Measurements from ENCODE around the gene CFAP157. TPM values are rescaled to one million over a fixed set of nuclear protein-coding genes. Genes with fewer than 3 reads are reported as not detected.

The CFAP157 gene
- total RNA-seq, 2 donors from 2014 or later, result not detected

GRCh38 chr9:127716412-127716811 is 9.6 kb downstream of the CFAP157 start:
- no peak for TF ChIP-seq CTCF (IDR thresholded peaks at IDR 0.05)
- Histone ChIP-seq H3K4me1 (peaks cover 0 to 19% of the 10 kb centered on the region in 2 donors), H3K27ac (peak overlapping the region in 1 of 2 donors; percentile 84), H3K4me3 (peak overlapping the region in 1 of 2 donors; percentile 68), H3K9me3 (no peaks in the 10 kb centered on the region), H3K27me3 (no peaks in the 10 kb centered on the region), H3K36me3 (no peaks in the 10 kb centered on the region)
- DNase-seq (ENCODE audit: low spot score), result no peak

DNA sequence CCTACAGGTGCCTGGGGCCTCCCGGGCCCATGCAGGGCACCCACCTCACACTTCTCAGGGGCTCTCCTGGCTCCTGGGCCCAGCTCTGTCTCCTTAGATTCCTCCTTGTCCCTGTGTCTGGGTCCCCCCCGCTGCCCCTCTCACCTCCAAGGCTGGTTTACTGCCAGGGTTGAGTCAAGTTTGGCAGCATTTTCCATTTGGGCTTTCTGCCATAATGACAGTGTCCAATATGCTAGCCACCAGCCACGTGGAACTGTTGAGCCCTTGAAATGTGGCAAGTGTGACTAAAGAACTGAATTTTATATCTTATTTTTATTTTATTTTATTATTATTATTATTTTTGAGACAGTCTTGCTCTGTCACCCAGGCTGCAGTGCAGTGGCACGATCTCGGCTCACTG is 11.0 kb downstream of the CFAP157 start:
- no peak overlapping the region for H3K4me3 ChIP-seq
- H3K36me3 ChIP-seq, result no peaks in the 10 kb centered on the region
- no peak for TF ChIP-seq CTCF (IDR thresholded peaks at IDR 0.05)
- H3K27ac ChIP-seq, result no peak overlapping the region
- H3K4me1 ChIP-seq, result peaks cover 0 to 19% of the 10 kb centered on the region in 2 donors
- no peak for DNase-seq (ENCODE audit: low spot score)
- no peaks in the 10 kb centered on the region for H3K27me3 ChIP-seq
- no peaks in the 10 kb centered on the region for H3K9me3 ChIP-seq

GRCh38 chr9:127720031-127720864 is 13.5 kb downstream of the CFAP157 start:
- Histone ChIP-seq H3K36me3 (no peaks in the 10 kb centered on the region), H3K9me3 (no peaks in the 10 kb centered on the region), H3K4me1 (peaks cover 0 to 19% of the 10 kb centered on the region in 2 donors), H3K27me3 (no peaks in the 10 kb centered on the region), H3K27ac (no peak overlapping the region), H3K4me3 (no peak overlapping the region)
- TF ChIP-seq CTCF (IDR thresholded peaks at IDR 0.05), result no peak
- no peak for DNase-seq (ENCODE audit: low spot score)

DNA sequence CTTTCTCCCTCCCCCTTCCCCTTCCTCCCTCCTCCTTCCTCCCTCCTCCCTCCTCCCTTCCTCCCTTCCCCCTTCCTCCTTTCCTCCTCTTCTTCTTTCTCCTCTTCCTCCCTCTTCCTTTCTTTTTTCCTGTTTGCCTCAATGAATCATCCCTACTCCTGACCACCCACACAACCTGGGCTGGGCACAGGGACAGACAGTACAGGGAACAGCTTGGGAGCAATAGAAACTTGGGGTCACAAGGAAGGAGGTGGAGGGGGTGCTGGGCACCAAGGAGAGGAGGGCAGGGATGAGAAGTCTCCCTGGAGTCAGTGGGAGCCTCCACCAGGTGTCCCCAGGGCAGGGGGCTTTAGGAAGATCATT is 14.1 kb downstream of the CFAP157 start:
- peaks cover 0 to 19% of the 10 kb centered on the region in 2 donors for H3K4me1 ChIP-seq
- no peak overlapping the region for H3K4me3 ChIP-seq
- H3K27me3 ChIP-seq, result no peaks in the 10 kb centered on the region
- no peak overlapping the region for H3K27ac ChIP-seq
- no peaks in the 10 kb centered on the region for H3K36me3 ChIP-seq
- no peaks in the 10 kb centered on the region for H3K9me3 ChIP-seq
- no peak for TF ChIP-seq CTCF (IDR thresholded peaks at IDR 0.05)
- no peak for DNase-seq (ENCODE audit: low spot score)

GRCh38 chr9:127721391-127721821 is 14.6 kb downstream of the CFAP157 start:
- no peak for DNase-seq (ENCODE audit: low spot score)
- Histone ChIP-seq H3K27me3 (no peaks in the 10 kb centered on the region), H3K4me1 (peaks cover 0 to 14% of the 10 kb centered on the region in 2 donors), H3K9me3 (no peaks in the 10 kb centered on the region), H3K36me3 (no peaks in the 10 kb centered on the region), H3K4me3 (no peak overlapping the region), H3K27ac (no peak overlapping the region)
- no peak for TF ChIP-seq CTCF (IDR thresholded peaks at IDR 0.05)
